Aorta (tissue), 5 donors: ENCODE results near the gene VKORC1. TPM values are rescaled to one million over a fixed set of nuclear protein-coding genes. Genes with fewer than 3 reads are reported as not detected.

Experiments used
- ATAC-seq: fragments of 200-7000 bp; cut with Tn5 transposase; one replicate; pipeline ENCODE4 v1.9.1; 2022; ENCODE audit warnings: moderate library complexity; ENCODE audit not compliant: low FRiP score
- DNase-seq, 2 donors: peaks; one replicate each; pipeline ENCODE4 v3.0.0-alpha.2; 2020
- H3K27ac ChIP-seq, 2 donors: one replicate each; pipeline ENCODE4 v1.5.1; 2013; ENCODE audit warnings: low read length in 2 of 2, mild to moderate bottlenecking in 2 of 2, moderate library complexity in 2 of 2, control low read depth in 1 of 2, inconsistent platforms in 1 of 2, low read depth in 1 of 2
- H3K27me3 ChIP-seq, 2 donors: one replicate each; pipeline ENCODE4 v1.6.1; 2013; ENCODE audit warnings: control low read depth in 1 of 2, low read length in 1 of 2, mild to moderate bottlenecking in 1 of 2, moderate library complexity in 1 of 2; ENCODE audit not compliant: insufficient read depth in 2 of 2, control insufficient read depth in 1 of 2
- H3K36me3 ChIP-seq, 2 donors: one replicate each; pipeline ENCODE4 v1.6.1; 2013; ENCODE audit warnings: control low read depth in 1 of 2, low read length in 1 of 2, mild to moderate bottlenecking in 1 of 2; ENCODE audit not compliant: insufficient read depth in 2 of 2, control insufficient read depth in 1 of 2
- H3K4me1 ChIP-seq, 2 donors: one replicate each; pipeline ENCODE4 v1.6.1; 2013; ENCODE audit warnings: low read length in 2 of 2, control low read depth in 1 of 2, mild to moderate bottlenecking in 1 of 2, moderate library complexity in 1 of 2; ENCODE audit not compliant: insufficient read depth in 2 of 2, control insufficient read depth in 1 of 2
- H3K4me3 ChIP-seq, 2 donors: one replicate each; pipeline ENCODE4 v1.5.1; 2013; ENCODE audit warnings: low read length in 2 of 2, control low read depth in 1 of 2, mild to moderate bottlenecking in 1 of 2
- H3K9me3 ChIP-seq: one replicate; pipeline ENCODE4 v1.6.1; 2013; ENCODE audit warnings: mild to moderate bottlenecking, low read length; ENCODE audit not compliant: control insufficient read depth
- WGBS, 2 donors: extraction: QIAGEN DNeasy Blood & Tissue Kit; methylation state at CpG; one replicate each; pipeline ENCODE4 v1.1.7; 2013; 5-methylcytosine and 5-hydroxymethylcytosine counted together
- intact Hi-C, 2 donors: fragments of 100-400 bp; cut with DNase I; formaldehyde crosslinking; loops; one replicate each; pipeline versions ENCODE4 v1.14.2 to v1.15.0; 2022
- polyA plus RNA-seq, 2 donors: library from polyadenylated mRNA; stranded (reverse); fragments of 200-250 nt; gene quantifications; one replicate each; pipeline ENCODE4 v1.2.3, GENCODE V29; 2013
- total RNA-seq, 2 donors: library from RNA; stranded (reverse); fragmentation: NEBNext Ultra II Directional; extraction: Animal tissue kit (Norgen Biotek cat#: 25700); gene quantifications; one replicate each; pipeline ENCODE4 v1.2.1, GENCODE V29; 2021
- donor health status: healthy with polysubstance abuse.
- donor health status: Bipolar disorder and iron deficiency.
- donor health status: DM: no; HTN: no; CAD: no.
- donor health status: DM: no; HTN: no; CAD: no.
- donor health status: DM: yes; HTN: yes; CAD: no.

The VKORC1 gene
- total and polyA plus RNA-seq, 4 donors: 75.7 to 206 (median 126) TPM

- Histone ChIP-seq H3K9me3 (no peaks in the 10 kb centered on the region), H3K4me1 (no peaks in the 10 kb centered on the region), H3K27me3 (no peaks in the 10 kb centered on the region), H3K27ac (no peak overlapping the region), H3K4me3 (no peak overlapping the region), H3K36me3 (peaks cover 0 to 3% of the 10 kb centered on the region in 2 donors)
- ATAC-seq (no peak), DNase-seq (no peak)
- 66 to 71% methylated on average over 5 of the region's 5 CpGs for WGBS, 2 donors
- intact Hi-C loops: no loop called here
These were observed 11.0 kb downstream of the VKORC1 start for GRCh38 chr16:31083556-31083955.

GRCh38 chr16:31083081-31083480 lies 11.5 kb downstream of the VKORC1 start:
- ATAC-seq: no peak

GRCh38 chr16:31082368-31083045 lies 12.1 kb downstream of the VKORC1 start:
- WGBS, 2 donors: 68% methylated on average over 13 to 14 of the region's 14 CpGs

More at GRCh38 chr16:31083081-31083480, 11.5 kb downstream of the VKORC1 start:
- Histone ChIP-seq H3K4me1 (no peaks in the 10 kb centered on the region), H3K4me3 (no peak overlapping the region), H3K36me3 (peaks cover 0 to 3% of the 10 kb centered on the region in 2 donors), H3K9me3 (no peaks in the 10 kb centered on the region), H3K27ac (no peak overlapping the region), H3K27me3 (no peaks in the 10 kb centered on the region)
- intact Hi-C loops: no loop called here
- DNase-seq: no peak
- WGBS, 2 donors: 69 to 72% methylated on average over 9 of the region's 9 CpGs

GRCh38 chr16:31081428-31082351 lies 12.9 kb downstream of the VKORC1 start:
- intact Hi-C loops: no loop called here
- Histone ChIP-seq H3K36me3 (peaks cover 0 to 3% of the 10 kb centered on the region in 2 donors), H3K9me3 (no peaks in the 10 kb centered on the region), H3K27ac (no peak overlapping the region), H3K27me3 (no peaks in the 10 kb centered on the region), H3K4me3 (no peak overlapping the region), H3K4me1 (no peaks in the 10 kb centered on the region)
- ATAC-seq (no peak), DNase-seq (peak in 1 of 2 donors; percentile 69)
- 81 to 82% methylated on average over 26 of the region's 26 CpGs for WGBS, 2 donors

More at GRCh38 chr16:31082368-31083045, 12.1 kb downstream of the VKORC1 start:
- ATAC-seq: no peak
- no peak for DNase-seq
- intact Hi-C loops: no loop called here
- no peak overlapping the region for H3K27ac ChIP-seq
- H3K4me1 ChIP-seq: no peaks in the 10 kb centered on the region
- peaks cover 0 to 3% of the 10 kb centered on the region in 2 donors for H3K36me3 ChIP-seq
- no peaks in the 10 kb centered on the region for H3K9me3 ChIP-seq
- no peaks in the 10 kb centered on the region for H3K27me3 ChIP-seq
- no peak overlapping the region for H3K4me3 ChIP-seq

GRCh38 chr16:31080756-31081419 lies 13.7 kb downstream of the VKORC1 start:
- H3K36me3 ChIP-seq: peaks cover 0 to 3% of the 10 kb centered on the region in 2 donors

DNA sequence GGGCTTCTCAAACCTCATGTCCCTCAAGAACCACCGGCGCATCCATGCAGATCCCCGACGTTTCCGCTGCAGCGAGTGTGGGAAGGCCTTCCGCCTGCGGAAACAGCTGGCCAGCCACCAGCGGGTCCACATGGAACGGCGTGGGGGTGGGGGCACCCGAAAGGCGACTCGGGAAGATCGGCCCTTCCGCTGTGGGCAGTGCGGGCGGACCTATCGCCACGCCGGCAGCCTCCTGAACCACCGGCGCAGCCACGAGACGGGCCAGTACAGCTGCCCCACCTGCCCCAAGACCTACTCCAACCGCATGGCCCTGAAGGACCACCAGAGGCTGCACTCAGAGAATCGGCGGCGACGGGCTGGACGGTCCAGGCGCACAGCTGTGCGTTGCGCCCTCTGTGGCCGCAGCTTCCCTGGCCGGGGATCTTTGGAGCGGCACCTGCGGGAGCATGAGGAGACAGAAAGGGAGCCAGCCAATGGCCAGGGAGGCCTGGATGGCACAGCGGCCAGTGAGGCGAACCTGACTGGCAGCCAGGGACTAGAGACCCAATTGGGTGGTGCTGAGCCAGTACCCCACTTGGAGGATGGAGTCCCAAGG lies 14.5 kb downstream of the VKORC1 start:
- Histone ChIP-seq H3K27me3 (no peaks in the 10 kb centered on the region), H3K4me3 (no peak overlapping the region), H3K4me1 (no peaks in the 10 kb centered on the region), H3K36me3 (peaks cover 0 to 3% of the 10 kb centered on the region in 2 donors), H3K9me3 (no peaks in the 10 kb centered on the region), H3K27ac (no peak overlapping the region)
- intact Hi-C loops: no loop called here
- 96% methylated on average over 39 to 40 of the region's 40 CpGs for WGBS, 2 donors
- ATAC-seq (peak; percentile 4), DNase-seq (peak in 1 of 2 donors; percentile 73)

More at GRCh38 chr16:31080756-31081419, 13.7 kb downstream of the VKORC1 start:
- no peak for DNase-seq
- Histone ChIP-seq H3K27me3 (no peaks in the 10 kb centered on the region), H3K4me1 (no peaks in the 10 kb centered on the region), H3K9me3 (no peaks in the 10 kb centered on the region), H3K27ac (no peak overlapping the region), H3K4me3 (no peak overlapping the region)
- intact Hi-C loops: no loop called here
- ATAC-seq: no peak
- WGBS, 2 donors: 93% methylated on average over 13 of the region's 13 CpGs

DNA sequence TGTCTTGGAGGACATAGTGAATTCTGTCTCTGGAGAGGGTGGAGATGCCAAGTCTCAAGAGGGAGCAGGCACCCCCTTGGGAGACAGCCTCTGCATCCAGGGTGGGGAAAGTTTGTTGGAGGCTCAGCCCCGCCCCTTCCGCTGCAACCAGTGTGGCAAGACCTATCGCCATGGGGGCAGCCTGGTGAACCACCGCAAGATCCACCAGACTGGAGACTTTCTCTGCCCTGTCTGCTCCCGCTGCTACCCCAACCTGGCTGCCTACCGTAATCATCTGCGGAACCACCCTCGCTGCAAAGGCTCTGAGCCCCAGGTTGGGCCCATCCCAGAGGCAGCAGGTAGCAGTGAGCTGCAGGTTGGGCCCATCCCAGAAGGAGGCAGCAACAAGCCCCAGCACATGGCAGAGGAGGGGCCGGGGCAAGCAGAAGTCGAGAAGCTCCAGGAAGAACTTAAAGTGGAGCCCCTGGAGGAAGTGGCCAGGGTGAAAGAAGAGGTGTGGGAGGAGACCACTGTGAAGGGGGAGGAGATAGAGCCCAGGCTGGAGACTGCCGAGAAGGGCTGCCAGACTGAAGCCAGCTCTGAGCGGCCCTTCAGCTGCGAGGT lies 15.2 kb downstream of the VKORC1 start:
- no peak overlapping the region for H3K27ac ChIP-seq
- H3K9me3 ChIP-seq: no peaks in the 10 kb centered on the region
- H3K36me3 ChIP-seq: peaks cover 0 to 3% of the 10 kb centered on the region in 2 donors
- no peaks in the 10 kb centered on the region for H3K27me3 ChIP-seq
- no peak overlapping the region for H3K4me3 ChIP-seq
- DNase-seq (no peak), ATAC-seq (no peak)
- intact Hi-C loops: loop anchor here in 1 of 2 donors (10.0 kb wide), 2 partner anchors 95 to 125 kb away; partner anchors contain the start of genes HSD3B7 and SETD1A
- WGBS, 2 donors: 87 to 91% methylated on average over 13 of the region's 13 CpGs
- H3K4me1 ChIP-seq: no peaks in the 10 kb centered on the region
